ENCODE results near the gene CNTNAP2.

The CNTNAP2 gene

GRCh38 chr7:147980826-147981813 is 1864.5 kb downstream of the CNTNAP2 start:
- no peak for DNase-seq

DNA sequence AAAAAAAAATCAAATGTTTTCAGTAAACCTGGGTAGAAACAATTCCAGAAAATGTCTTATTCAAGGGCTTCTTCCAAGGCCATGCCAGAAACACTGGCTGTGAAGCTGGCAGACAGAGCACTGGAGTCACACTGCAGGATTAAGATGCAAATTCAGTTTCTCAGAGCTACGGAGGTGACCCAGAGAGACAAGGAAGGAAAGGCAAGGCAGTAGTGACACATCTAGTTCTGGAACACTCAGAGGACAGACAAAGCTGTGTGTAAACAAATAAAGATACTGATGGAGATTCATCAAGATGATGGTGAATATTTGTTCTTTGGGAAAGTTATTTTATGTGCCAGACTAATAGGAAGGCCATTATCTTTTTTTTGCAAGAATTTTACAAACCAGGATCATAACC is 1865.7 kb downstream of the CNTNAP2 start:
- DNase-seq = no peak

- no peak for DNase-seq
These were observed 1867.7 kb downstream of the CNTNAP2 start for GRCh38 chr7:147984265-147984664.

- no peak for DNase-seq
These were observed 1873.5 kb downstream of the CNTNAP2 start for GRCh38 chr7:147990079-147990478.

DNA sequence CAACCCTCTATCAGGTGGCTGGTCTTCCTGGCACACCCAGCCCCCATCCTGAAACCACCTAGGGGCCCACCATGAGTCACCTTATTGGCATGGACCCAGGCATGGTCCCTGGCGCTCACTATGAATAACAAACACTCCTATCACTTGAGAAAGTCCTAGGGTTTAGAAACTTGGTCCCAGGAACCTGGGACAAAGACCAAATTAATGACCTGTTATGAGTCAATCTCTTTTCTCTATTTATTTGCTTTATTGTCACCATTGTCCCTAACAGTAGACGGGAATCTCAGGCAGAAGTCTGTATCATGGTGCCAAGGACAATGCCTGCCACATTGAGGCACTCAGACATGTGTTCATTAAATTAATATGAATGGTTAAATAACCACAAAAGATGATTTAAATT is 1874.3 kb downstream of the CNTNAP2 start:
- DNase-seq = no peak

GRCh38 chr7:147992698-147993097 is 1876.1 kb downstream of the CNTNAP2 start:
- no peak for DNase-seq

DNA sequence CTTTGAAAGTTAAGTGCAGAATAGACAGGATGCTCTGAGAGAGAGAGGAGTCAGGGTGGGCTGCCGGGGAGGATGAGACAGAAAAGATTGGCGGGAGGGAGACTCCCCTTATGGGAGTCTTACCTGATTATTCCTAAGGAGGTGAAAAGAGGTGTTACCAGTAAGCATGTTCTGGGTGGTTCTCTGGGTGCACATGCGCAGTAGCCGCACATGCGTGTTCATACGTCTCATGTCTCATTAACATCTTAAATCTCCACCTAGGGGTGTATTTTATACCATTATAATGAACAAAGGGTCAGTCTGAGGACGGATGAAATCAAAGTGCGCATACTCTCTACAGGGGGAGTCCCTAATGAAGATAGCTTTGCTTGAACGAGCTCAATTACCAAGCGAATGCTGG is 1881.0 kb downstream of the CNTNAP2 start:
- DNase-seq = no peak

- DNase-seq = no peak
These were observed 1883.4 kb downstream of the CNTNAP2 start for GRCh38 chr7:147999962-148000361.

- no peak for DNase-seq
These were observed 1895.2 kb downstream of the CNTNAP2 start for GRCh38 chr7:148011753-148012152.

- DNase-seq = no peak
These were observed 1897.4 kb downstream of the CNTNAP2 start for GRCh38 chr7:148014001-148014400.

GRCh38 chr7:148014541-148014940 is 1897.9 kb downstream of the CNTNAP2 start:
- no peak for DNase-seq

- no peak for DNase-seq
These were observed 1900.5 kb downstream of the CNTNAP2 start for GRCh38 chr7:148017126-148017525.

DNA sequence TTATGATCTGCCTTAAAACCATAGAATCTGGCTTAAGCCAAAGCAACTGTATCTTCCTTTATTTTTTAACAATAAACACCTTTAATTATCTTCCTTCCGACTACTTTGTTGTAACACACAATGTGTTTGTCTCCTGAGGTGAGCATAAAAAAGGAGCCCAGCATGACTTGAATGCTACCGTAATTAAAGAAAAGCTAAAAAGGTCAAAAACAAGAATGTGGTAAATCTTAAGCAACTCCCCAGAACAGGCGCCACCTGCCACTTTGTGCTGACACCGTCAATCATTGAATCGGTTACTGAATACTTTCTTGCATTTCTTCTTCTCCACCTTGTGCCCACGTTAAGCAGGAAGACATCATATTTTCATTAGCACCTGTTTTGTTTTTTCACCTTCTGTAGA is 1904.1 kb downstream of the CNTNAP2 start:
- no peak for DNase-seq

DNA sequence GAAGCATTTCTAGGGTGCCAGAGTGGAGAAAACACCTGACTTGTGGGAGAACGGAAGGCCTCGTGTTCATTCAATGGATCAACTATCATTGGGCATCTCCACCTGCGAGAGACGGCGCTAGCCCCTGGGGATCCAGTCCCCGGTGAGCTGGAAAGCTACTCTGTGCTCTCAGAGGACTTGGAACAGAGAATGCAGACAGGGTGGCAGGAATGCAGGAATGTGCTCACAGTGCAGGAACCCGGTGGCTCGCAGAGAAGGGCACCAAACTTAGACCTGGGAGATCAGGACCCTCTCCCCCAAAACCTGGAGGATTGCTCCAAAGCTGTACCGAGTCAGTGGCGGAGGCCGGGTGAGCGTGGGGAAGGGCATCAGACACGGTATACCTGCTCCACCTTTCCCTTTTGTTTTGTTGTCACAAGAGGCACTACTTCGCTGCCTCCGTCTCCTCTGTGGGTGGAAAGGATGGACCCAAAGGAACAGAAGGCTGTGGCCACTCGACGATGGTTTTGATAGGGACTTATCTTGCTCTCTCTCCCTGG is 1905.0 kb downstream of the CNTNAP2 start:
- DNase-seq = no peak

DNA sequence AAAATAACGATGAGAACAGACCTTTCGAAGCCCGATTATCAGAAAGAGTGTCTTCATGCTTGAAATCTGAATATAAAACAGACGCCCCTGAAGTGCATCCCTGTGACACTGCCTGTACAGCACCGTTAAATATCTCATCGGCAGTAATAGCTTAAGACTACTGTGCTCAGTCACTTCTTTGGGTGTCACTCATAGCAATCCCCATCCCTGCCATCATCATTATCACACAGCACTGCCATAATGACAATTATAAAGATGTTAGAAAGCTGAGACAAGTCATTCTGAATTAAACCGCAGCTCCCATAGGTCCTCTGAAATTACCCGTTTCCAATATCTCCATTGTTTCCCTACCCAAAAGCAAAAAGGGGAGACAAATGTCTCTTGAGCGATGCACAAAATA is 1906.2 kb downstream of the CNTNAP2 start:
- no peak for DNase-seq

- DNase-seq = no peak
These were observed 1910.1 kb downstream of the CNTNAP2 start for GRCh38 chr7:148026713-148027112.

GRCh38 chr7:148028165-148028564 is 1911.6 kb downstream of the CNTNAP2 start:
- DNase-seq = no peak

GRCh38 chr7:148031019-148031418 is 1914.4 kb downstream of the CNTNAP2 start:
- DNase-seq = no peak

DNA sequence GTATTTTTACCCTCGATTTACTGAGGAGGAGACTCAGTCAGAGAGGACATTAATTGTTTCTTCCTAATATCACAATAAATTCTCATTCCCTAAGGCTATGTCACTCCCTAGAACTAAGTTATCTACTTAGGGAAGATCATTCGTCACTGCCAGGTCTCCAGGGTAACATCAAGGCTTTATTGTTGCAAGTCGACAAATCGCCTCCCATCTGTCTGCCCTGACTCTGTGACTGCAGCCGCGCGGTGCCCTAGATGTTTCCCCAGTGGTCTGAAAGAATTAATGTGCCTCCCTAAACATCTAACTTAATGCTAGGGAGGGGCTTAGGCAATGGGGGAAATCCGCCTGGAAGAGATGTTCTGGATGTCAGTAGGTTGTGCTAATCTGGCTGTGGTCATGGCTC is 1915.2 kb downstream of the CNTNAP2 start:
- no peak for DNase-seq

DNA sequence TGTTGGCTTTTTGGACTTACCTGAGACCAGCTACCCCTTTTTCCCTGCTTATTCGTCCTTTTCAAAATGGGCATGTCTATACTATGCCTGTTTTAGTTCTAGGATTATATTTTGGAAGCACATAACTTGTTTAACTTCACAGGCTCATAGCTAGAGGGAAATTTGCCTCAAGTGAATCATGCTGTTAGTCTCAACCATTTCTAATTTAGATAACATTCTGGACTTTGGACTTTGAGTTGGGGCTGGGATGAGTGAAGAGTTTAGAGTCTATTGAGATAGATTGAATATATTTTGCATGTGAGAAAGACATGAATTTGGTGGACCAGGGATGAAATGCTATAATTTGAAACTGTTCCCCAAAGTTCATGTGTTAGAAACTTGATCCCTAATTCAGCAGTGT is 1919.3 kb downstream of the CNTNAP2 start:
- DNase-seq = no peak

GRCh38 chr7:148037044-148037443 is 1920.4 kb downstream of the CNTNAP2 start:
- DNase-seq = no peak

DNA sequence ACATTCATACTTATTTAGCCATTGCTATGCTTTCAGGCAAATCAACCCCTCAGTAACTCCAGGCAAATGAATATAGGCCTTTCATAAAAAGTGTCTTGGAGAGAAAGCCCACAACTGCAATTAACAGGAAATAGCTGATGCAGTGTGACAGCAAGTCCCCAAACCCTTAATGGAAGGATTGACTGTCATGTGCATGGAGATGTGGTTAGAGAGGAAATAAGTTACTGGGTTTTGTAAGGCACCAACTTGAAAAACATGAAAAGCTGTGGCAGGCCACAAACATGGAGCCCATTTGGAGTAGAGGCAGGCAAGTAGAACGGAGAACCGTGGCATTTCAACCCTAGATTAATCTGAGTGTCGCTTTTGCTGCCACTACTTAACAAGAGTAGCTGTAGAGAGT is 1924.6 kb downstream of the CNTNAP2 start:
- no peak for DNase-seq

GRCh38 chr7:148042935-148043631 is 1926.5 kb downstream of the CNTNAP2 start:
- no peak for DNase-seq

All from right kidney (tissue), 1 donor.